GM19328 (cell line): ENCODE results near the gene GARNL3.

Experiments
- ATAC-seq: cut with Tn5 transposase; IDR thresholded peaks from one replicate; pipeline ENCODE4 v1.9.1; 2021; ENCODE audit warnings: mild to moderate bottlenecking, moderate library complexity; ENCODE audit not compliant: unreplicated experiment

Gene GARNL3

DNA sequence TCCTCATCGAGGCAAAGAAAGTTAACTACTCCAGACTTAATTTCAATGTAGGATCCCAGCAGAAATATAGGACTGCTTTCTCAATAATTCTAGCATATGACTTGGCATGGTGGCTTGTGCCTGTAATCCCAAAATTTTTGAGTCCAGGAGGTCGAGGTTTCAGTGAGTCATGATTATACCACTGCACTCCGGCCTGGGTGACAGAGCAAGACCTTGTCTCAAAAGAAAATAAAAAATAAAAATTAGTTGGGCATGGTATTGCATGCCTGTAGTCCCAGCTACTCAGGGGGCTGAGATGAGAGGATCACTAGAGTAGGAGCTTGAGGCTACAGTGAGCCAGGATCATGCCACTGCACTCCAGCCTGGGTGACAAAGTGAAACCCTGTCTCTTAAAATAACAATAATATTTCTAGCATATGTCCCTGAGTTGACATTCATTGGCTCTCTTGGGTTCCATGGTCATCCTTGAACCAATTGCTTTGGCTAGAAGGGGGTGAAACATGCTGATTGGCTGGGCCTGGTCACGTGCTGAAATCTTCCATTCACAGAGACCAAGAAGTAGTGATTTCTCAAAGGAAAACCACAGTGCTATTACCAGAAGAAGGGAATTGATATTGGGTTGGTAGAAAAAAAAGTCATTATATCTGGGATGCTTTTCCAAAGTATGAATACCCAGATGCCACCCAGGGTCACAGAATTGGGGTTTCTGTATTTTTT is 31.6 kb upstream of the GARNL3 start:
- ATAC-seq: no peak

DNA sequence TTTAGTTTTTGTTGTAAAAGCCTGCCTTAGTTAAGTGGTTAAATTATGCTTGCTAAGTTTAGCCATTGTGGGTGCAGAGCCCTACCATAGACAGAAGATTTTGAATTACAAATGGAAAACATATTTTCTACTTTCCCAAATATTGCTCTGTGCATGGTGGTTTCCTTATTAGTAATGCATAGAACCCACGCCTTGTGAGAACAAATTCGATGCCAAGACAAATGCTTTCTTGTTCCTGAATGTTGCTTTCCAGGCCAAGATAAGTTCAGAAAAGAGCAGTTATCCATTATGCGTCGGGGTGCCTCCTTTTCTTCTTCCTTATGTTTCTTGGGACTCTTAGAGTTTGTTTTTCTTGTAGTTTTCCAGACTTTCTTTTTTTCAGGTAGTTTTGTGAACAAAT is 31.0 kb upstream of the GARNL3 start:
- no peak for ATAC-seq

DNA sequence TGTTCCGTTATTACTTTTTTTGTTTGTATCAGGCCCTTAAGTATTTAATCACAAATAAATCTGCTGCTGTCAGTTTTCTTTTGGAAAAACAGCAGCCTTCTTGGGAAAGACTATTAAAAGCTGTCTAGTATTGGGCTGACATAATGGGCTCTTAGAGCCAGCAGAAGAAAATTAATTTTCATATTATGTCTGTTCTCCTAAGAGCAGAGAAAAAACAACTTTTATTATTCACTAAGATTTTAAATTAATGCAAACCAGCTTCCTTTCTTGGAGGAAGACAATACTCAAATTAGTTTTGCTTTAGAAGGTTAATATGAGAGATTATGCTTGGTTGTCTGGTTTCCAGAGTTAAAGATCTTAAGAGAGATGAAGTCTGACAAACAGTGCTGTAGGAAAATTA is 30.6 kb upstream of the GARNL3 start:
- no peak for ATAC-seq

DNA sequence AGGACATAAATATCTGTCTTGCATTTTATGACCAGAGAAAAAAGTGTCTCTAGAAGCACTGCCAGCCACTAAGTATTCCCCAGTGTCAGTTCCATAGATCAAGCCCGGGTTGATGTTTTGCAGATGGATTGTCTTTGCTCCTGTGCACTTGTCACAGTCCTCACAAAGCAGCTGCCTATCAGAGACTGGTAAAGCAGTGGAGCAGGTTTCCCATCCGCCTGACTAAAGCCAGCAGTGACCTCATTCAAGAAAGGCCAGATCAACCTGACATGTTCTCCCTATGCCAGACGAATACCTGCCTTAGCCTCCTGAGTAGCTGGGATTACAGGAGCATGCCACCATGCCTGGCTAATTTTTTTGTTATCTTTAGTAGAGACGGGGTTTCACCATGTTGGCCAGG is 26.8 kb upstream of the GARNL3 start:
- ATAC-seq: no peak

DNA sequence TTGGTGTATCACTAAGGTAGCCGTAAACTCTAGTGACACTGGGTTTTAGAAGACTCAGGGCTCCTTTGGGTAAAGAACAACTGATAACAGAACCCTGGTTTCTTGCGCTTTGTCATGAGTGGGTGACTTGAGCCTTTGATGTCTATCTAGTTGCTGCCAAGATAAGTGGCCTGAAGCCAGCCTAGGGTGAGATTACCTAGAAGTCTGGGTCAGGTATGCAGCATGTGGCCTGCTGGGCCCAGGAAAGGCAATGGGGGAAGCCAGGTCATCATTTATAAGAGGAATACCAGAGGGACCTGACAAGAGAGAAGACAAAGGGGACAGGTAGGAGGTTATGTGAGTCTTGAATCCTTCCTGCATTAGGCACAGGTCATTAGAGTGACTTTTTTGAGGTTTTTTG is 23.2 kb upstream of the GARNL3 start:
- no peak for ATAC-seq

DNA sequence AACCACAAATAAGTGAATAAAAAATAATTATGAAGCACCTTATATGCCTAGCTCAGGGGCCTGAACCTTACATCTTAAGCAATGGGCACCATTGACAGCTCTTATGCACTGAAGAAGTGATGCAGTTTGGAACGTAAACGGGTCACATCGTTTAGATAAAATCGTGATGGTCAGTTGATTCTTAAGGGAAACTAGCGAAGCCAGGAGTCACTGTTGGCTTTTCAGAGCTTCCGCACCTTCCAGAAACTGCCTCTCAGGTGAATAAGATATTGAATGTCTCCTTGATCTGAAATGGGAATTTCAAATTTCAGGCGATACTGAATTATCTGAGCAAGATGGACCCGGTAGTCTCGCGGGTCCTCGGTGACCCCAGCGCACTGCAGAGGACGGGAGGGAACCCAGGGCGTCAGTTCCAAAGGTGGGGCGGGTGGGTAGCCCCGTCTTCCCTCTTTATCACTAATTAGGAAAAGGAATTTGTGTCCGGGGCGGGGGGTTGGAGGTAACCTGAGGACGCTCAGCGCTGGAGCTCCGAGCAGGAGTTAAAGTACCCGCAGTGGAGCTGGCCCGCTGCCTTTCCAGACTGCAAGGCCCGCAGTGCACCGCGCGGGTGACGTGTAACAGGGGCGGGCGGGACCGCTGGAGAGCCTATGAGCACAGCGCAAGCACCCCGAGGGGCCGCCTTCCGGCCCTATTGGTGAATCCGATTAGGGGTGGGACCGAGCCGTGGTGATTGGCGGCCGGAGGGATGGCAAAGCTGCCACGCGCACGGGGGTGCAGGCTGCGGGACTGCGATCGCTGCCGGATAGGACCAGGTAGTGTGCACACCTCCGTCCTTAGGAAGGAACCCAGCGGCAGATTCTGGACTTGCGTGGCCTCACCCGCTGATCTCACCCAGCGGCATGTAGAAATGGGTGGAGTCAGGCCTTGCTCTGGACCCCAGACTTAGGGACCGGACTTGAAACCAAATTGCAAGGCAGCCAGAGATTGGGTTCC is 19.7 kb upstream of the GARNL3 start:
- ATAC-seq: peak; percentile 100

DNA sequence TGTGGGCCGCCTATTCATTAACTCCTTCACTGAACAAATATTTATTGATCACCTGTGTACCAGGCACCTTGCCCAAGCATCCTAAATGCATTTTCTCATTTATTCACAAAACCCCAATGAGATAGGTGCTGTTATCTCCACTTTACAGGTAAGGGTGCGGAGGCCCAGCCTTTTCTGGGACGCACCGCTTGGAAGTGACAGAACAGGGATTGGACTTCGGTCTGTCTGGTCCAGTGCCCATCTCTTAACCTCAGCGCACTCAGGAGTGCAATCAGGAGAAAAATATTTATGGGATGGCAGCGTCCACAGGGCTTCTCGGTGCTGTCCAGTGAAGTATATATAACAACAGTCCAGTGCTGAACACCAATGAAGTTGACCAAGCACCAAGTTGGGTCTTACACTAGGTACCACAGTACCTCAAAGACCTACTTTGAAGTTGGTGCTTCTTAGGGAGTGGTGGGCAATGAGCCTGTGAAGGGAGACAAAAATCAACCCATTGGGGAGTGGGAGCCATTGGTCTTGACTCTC is 18.9 kb upstream of the GARNL3 start:
- no peak for ATAC-seq

DNA sequence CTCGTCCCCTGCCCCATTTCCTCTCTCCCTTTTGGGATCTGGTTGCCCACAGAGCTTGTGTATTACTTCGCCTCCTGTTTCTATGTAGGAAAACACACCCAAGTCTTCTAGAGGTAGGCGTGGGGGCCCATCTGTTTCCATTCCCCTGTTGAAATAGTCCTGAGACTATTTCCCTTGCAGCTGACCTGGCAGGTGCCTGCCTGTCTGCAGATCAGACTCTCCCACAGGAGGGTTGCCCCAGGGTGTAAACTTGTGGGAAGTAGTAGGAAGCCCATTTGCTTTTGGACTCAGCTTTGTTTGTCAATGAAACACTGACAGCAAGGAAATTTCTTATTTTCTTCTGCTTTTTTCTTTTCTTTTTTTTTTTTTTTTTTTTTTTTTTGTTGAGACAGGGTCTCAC is 16.3 kb upstream of the GARNL3 start:
- ATAC-seq: no peak

DNA sequence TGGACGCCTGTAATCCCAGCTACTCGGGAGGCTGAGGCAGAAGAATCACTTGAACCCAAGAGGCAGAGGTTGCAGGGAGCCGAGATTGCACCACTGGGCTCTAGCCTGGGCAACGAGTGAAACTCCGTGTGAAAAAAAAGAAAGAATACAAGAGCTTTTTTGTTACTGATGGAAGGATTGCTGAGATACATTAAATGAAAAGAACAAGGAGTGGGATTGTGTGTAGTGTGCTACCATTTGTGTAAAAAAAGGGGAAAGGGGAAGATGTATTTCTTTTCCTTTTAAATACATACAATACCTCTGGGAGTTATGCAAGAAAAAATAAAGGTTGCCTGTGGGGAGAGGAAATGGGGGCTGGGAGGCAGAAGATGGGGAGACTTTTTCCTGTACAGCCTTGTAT is 14.7 kb upstream of the GARNL3 start:
- no peak for ATAC-seq

DNA sequence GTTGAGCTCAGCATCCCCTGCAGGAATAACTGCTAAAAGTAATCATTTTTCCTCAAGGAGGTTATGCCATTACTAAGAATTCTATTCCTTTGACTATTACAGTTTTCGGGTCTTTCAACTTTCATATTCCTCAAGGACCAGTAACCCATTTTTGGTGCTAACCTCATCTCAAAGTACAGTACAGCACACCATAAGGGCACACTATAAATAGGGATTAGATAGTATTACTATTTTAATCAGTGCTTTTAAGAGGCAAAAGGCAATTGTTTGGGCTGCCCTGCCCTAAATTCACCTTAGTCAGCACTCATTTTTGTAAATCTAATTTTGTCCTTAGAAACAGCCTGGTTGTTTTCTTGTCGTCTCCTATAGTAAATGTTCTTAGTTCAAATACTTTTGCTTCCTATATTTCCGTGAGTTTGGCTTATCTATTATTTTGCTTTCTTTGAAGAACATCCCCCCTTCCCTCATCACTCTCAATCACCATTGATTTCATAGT is 13.6 kb upstream of the GARNL3 start:
- no peak for ATAC-seq

DNA sequence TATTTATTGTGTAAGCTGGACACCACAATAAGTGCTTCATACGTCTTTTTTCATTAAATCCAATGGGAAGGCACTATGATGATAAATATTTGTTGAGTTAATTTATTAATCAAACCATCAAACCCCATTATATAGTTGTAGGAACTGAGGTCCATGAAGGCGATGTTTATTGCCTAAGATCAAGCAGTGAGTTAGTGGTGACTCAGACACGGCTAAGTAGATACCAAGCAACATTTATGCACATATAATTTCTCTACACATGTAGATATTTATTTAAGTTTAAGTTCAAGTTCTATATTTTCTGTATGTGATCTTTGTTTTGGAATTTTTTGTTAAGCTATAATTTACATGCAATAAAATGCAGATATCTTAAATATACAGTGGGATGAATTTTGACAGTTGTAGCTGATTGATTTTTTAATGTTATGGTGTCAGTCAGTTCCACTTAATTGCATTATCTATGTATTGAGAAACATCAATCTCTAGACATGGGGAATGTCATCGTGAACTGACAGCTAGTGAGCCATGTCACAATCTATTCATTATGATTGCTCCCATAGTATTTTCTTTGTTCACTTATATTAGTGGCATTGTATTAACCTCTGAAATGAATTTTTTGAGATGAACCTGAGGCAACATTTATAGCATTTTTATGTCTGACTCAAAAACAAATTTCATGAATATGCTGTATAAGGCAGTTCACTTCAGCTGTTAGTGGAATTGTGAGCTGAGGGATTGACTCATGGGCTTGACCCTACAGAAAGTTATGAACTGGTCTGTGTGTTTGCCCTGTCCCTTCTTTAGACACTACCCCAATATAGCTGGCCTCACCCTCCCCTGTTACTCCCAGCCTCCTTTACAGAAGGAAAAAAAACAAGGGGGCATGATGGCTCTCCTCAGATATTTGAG is 11.9 kb upstream of the GARNL3 start:
- ATAC-seq: no peak

DNA sequence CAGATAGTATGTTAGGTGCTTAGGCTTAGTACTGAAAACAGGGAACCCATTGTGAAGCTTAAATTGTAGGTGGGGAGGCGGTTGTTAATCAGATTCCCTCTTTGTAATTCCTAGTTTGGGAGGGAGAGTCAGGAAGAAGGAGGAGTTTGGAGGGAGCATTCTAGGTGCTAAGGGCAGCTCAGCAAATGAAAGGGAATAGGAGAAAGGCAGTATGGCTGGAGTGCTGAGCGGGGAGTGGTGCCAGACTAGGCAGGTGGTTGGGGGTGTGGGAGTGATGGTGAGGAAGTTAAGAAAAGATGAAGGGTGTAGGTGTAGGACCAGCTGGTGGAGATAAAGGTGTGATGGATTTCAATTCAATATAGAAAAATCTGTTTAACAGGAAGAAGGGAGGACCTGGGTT is 11.1 kb upstream of the GARNL3 start:
- ATAC-seq: no peak

DNA sequence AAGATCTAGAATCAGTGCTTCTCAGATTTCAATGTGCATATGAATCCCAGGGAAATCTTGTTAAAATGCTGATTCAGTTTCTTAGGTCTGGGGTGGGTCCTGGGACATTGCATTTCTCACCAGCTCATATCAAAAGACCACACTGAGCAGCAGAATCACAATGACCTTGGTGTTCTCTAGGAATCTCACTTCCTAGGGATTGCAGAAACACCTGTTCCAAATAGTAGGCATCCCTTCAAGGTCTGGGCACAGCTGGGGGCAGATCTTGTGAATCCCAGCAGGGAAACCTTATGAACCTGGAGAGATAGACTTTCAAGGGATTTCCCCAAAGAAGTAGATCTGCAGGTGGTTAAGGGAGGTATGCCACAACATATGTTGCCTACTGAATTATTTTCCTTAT is 8.9 kb upstream of the GARNL3 start:
- ATAC-seq: no peak

DNA sequence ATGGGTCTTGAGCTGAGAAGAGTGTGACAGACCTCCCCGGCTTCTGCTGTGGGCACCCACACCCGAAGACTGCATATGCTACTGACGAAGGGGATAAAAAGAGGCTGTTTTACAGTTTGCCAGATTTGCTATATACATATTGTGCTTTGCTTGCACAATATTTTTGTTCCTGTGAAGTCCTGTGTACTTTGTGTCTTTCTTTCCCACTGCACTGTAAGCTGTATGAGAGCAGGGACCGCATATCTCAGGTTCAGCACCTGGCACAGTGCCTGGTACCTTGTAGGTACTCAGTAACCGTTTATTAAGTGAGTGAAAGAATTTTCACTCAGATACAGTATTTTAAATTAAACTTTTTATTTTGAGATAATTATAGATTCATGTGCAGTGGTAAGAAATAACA is 8.2 kb upstream of the GARNL3 start:
- ATAC-seq: no peak

DNA sequence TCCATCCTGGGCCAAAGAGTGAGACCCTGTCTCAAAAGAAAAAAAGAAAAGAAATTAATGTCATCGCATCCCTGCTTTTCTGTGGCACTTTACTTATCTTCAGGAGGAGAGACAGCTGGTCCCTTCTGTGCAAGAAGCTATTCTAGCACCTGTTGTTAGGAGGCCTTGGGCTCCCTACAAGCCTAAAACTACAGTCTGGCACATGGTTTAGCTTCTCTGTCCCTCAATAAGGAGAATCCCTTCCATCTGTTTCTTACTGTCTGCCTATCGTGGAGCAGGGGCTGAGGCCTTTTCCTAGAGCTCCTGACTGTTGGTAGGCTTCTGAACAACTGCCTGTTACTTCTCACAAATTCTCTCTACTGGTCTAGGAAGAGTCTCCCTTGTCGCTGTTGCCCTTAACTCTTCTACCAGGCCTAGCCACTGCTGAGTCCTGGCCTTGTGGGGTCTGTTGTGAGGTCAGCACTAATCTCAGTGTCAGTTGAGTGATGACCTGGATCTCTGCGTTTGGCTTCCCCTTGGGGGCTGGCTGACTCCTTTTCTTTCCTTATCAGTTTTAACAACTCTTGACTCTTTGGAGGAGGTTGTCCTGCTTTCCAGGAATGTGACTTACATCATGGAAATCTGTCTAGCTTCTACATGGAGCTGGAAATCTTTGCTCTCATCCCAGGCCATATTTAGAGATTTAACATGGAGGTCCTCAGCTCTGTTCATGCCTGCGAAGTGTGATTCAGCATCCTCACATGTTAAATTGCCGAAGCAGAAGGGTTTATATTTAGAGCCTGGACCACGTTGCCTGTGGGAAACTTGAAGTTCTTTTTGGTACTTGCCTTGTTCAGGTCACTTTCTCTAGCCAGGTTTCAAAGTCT is 5.7 kb upstream of the GARNL3 start:
- no peak for ATAC-seq

DNA sequence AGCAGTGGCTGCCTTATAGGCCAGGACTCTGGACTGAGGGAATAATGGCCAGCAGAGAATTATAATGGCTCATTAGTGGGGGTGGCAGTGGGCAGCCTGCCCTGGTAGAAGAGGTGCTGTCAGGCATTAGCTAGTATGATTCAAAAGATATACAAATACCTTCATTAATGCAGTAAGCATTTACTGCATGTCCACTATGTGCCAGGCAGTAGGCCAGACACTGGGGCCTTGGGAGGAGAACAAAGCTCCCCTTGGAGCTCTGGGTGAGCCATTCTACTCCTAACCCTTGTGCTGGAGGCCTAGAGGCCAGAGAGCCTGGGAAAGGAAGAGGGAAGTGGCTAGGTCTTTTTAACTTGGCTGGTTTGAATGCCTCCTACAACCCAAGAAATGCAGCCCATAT is 2.0 kb upstream of the GARNL3 start:
- ATAC-seq: no peak

DNA sequence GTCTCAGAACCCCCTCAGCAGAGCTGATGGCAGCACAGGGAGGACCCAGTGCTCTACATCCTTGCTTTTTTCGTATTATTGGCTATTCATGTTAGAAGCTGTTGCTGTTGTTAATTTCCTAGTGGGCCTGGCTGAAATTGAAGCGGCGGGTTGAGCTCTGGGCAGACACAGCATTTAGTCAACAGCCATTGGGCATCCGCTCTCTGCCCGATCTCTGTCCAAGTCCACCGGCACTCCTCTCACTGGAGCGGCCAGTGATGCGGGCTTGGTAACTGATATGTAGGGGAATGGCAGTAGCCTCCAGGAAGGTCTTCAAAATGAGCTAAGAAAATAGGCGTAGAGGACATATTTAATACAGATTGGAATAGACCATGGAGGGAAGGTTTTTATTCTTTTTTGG is 1.3 kb upstream of the GARNL3 start:
- no peak for ATAC-seq

DNA sequence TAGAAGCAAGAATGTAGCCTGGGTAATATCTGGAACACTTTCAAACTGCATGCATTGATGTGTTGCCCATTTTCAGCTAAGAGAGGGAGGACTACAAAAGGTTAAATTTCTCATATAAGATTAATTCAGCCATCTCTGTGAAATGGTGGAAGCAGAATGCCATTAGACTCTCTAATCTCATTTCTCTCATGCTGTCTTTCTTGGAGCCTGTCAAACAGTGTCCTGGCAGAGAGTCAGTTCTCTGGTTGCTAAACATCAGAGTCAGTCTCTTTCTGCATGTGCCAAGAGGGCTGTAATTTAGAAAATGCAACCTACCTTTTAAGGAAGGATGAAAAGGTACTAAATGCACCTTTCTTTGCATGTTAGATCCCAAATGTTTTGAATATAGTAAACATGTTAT is 910 bp upstream of the GARNL3 start:
- no peak for ATAC-seq

DNA sequence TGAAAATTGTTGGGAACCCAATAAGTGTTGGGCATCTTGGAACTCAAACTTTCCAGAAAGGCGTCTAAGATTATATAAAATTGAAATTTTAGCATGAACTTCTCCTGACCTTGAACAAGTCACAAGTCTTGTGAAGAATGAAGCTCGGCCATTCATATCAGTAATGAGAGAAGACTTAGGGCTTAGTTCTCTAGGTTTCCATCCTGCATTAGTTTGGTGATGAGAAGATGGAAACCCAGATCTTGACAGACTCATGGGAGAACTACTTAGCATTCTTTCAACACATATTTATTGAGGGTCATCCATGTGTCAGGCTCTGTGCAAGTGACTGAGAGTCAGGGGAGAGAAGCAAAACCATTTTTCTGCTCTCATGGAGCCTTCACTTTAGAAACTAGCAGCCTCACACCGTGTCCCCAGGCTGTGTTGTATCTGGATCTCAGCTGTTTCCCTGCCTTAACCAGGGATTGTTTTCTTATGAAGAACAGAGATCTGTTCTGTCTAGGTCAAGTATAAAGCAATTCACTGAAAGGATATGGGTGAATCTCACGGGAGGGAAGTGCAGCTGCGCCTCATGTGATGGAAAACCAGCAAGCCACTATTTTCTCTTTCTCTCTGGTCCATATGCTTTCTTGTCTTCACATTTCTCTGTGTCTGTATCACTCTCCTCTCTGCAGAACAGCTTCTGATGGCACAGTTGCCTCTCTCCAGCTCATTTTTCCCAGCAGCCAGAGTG is 3.4 kb downstream of the GARNL3 start:
- ATAC-seq: no peak
